ENCODE data around the gene MMP13. TPM values are rescaled to one million over a fixed set of nuclear protein-coding genes. Genes with fewer than 3 reads are reported as not detected.

Gene MMP13
- total and polyA plus RNA-seq, 2 experiments from 2014 or later: not detected

DNA sequence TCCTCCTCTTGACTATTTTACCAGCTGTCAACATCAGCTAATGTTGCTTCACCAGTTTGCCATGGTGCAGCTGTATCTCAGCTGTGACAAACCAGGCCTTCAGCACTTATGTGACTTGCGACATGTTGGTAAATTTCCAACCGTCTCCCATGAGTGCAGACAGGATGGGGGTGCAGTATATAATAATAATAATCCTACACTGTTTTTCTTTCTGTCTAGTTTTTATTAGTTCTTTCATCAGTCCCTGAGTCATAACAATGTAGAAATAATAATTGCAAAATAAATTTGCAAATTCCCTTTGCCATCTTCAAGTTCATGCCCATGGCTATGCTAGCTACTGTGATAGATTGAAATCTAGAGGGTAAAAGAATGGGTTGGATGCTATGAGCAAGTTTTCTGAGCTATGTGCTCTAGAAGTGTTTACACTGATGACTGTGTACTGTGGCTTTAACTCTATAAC is 4.9 kb downstream of the MMP13 start:
- DNase-seq: peak; percentile 47
- Histone ChIP-seq H3K4me2 (ENCODE audit: unreplicated experiment) (no peak overlapping the region), H3K27ac (no peak overlapping the region), H3K4me1 (ENCODE audit: insufficient read depth) (0 out of 2 replicates have a peak, but pooled peaks cover 3% of the 10 kb centered on the region), H3K36me3 (ENCODE audit: low read depth) (no peaks in the 10 kb centered on the region), H3K4me3 (no peak overlapping the region), H3K27me3 (replicated peaks; ENCODE audit: insufficient read depth) (no peaks in the 10 kb centered on the region), H3K9ac (no peak overlapping the region), H3K79me2 (ENCODE audit: insufficient read depth) (no peaks in the 10 kb centered on the region), H3F3A (ENCODE audit: insufficient read depth) (peaks cover 3% of the 10 kb centered on the region; the same call in 1 of the 2 replicates), H3K9me2 (ENCODE audit: insufficient read depth) (no peaks in the 10 kb centered on the region), H3K9me3 (ENCODE audit: low read depth) (no peaks in the 10 kb centered on the region), H2AFZ (no peak overlapping the region), H4K20me1 (ENCODE audit: insufficient read depth) (no peaks in the 10 kb centered on the region)
- in situ Hi-C loops (cut with MboI): no loop called here
- 27% methylated on average over 2 of the region's 2 CpGs for WGBS, 2 experiments (ENCODE audit: low coverage in 1 of 2, low lambda C conversion rate in 2 of 2, missing lambda C conversion rate in 2 of 2)
- TF ChIP-seq EZH2 (IDR thresholded peaks at IDR 0.05; ENCODE audit: insufficient read depth, poor library complexity, severe bottlenecking) (no peak), EZH2phosphoT487 (IDR thresholded peaks at IDR 0.05; ENCODE audit: insufficient read depth, low read depth) (no peak)

DNA sequence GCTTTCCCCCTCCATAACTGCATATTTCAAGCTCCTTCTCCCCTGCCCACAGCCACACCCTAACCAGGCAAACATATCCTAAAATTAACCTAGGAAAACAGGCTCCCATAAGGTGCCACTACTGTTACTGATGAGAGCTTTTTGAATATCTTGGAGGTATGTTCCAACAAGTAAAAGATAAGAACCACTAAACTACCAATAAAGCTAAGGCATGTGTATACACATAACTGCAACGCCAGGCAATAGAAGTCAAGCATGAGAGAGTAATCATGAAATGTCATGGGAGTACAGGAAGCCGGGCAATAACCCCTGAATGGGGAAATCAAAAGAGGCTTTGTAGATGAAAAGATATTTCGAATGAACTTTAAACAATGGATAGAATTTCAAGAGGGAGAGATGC is 9.3 kb downstream of the MMP13 start:
- TF ChIP-seq EZH2phosphoT487 (IDR thresholded peaks at IDR 0.05; ENCODE audit: insufficient read depth, low read depth): no peak
- TF ChIP-seq EZH2 (IDR thresholded peaks at IDR 0.05; ENCODE audit: insufficient read depth, poor library complexity, severe bottlenecking): no peak
- Histone ChIP-seq H2AFZ (no peak overlapping the region), H3K79me2 (ENCODE audit: insufficient read depth) (no peaks in the 10 kb centered on the region), H3K4me3 (no peak overlapping the region), H4K20me1 (ENCODE audit: insufficient read depth) (no peaks in the 10 kb centered on the region), H3K36me3 (ENCODE audit: low read depth) (no peaks in the 10 kb centered on the region), H3K27me3 (replicated peaks; ENCODE audit: insufficient read depth) (no peaks in the 10 kb centered on the region), H3K9me2 (ENCODE audit: insufficient read depth) (no peaks in the 10 kb centered on the region), H3K27ac (no peak overlapping the region), H3K9me3 (ENCODE audit: low read depth) (no peaks in the 10 kb centered on the region), H3K4me1 (ENCODE audit: insufficient read depth) (peaks cover 4% of the 10 kb centered on the region; the same call in 1 of the 2 replicates), H3K9ac (no peak overlapping the region), H3F3A (ENCODE audit: insufficient read depth) (peaks cover 3% of the 10 kb centered on the region; the same call in 1 of the 2 replicates), H3K4me2 (ENCODE audit: unreplicated experiment) (no peak overlapping the region)
- WGBS, 2 experiments (ENCODE audit: low coverage in 1 of 2, low lambda C conversion rate in 2 of 2, missing lambda C conversion rate in 2 of 2): 75 to 82% methylated on average over 3 of the region's 3 CpGs
- in situ Hi-C loops (cut with MboI): no loop called here
- no peak for DNase-seq

DNA sequence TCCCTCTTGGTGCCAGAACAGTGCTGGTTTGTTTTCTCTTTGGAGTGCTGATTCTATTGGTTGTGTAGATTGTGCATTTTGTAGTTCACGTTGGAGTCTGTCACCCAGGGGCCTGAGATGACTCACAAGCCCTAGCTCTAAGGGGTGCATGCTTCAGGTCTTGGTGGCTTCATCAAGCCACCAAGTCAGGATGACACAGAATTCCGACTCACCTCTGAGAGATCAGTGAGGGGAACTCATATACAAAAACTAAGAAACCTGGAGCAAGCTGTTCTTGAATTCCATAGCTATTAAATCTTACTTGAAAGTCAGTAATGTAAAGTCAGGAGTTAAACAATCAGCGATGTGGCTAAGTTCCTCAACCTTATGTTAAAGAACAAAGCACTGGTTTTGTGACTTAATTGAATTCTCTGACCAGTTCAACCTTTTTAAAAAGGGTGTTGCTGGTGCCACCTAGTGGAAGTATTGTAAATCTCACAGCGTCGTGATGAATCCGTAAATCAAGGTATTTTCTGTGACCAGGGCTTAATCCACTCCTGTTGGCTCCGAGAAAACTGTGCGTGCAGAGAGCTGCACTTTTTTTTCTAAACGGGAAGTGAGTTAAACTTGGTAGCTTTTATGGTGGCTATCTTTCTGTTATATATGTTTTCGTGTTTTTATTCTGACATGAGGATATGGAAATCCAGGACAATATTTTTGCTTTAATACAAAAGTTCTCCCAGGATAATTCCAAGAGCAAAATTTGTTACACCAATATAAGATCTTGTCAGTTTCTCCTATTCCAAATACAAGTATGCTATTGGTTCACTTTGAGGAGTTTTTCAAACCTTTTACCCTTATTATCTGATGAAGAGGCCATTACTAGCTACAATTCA is 14.6 kb downstream of the MMP13 start:
- in situ Hi-C loops (cut with MboI): no loop called here
- Histone ChIP-seq H4K20me1 (ENCODE audit: insufficient read depth) (no peaks in the 10 kb centered on the region), H3K4me1 (ENCODE audit: insufficient read depth) (peaks cover 3% of the 10 kb centered on the region; the same call in 1 of the 2 replicates), H3K9me2 (ENCODE audit: insufficient read depth) (no peaks in the 10 kb centered on the region), H3K79me2 (ENCODE audit: insufficient read depth) (no peaks in the 10 kb centered on the region), H3K4me3 (no peak overlapping the region), H3K4me2 (ENCODE audit: unreplicated experiment) (peak overlapping the region; percentile 45), H2AFZ (peak overlapping the region; percentile 11; the same call in 1 of the 2 replicates), H3K36me3 (ENCODE audit: low read depth) (no peaks in the 10 kb centered on the region), H3K27ac (no peak overlapping the region), H3K27me3 (replicated peaks; ENCODE audit: insufficient read depth) (no peaks in the 10 kb centered on the region), H3K9me3 (ENCODE audit: low read depth) (no peaks in the 10 kb centered on the region), H3K9ac (no peak overlapping the region), H3F3A (ENCODE audit: insufficient read depth) (no peaks in the 10 kb centered on the region)
- DNase-seq: peak; percentile 82
- WGBS, 2 experiments (ENCODE audit: low coverage in 1 of 2, low lambda C conversion rate in 2 of 2, missing lambda C conversion rate in 2 of 2): 9 to 12% methylated on average over 10 of the region's 10 CpGs
- no peak for TF ChIP-seq EZH2phosphoT487 (IDR thresholded peaks at IDR 0.05; ENCODE audit: insufficient read depth, low read depth)
- no peak for TF ChIP-seq EZH2 (IDR thresholded peaks at IDR 0.05; ENCODE audit: insufficient read depth, poor library complexity, severe bottlenecking)

DNA sequence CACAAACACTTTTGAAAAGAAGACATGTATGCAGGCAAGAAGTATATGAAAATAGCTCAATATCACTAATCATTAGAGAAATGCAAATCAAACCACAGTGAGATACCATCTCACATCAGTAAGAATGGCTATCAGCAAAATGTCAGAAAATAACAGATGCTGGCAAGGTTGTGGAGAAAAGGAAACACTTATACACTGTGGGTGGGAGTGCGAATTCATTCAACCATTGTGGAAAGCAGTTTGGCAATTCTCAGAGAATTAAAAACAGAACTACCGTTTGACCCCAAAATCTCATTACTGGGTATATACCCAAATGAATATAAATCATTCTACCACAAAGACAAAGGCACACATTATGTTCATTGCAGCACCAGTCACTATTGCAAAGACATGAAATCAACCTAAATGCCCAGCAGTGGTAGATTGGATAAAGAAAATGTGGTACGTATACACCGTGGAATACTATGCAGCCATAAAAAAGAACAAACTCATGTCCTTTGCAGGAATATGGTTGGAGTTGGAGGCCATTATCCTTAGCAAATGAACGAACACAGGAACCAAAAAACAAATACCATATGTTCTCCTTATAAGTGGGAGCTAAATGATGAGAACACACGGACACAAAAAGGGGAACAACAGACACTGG is 18.5 kb downstream of the MMP13 start:
- Histone ChIP-seq H3K4me3 (no peak overlapping the region), H3K27ac (no peak overlapping the region), H4K20me1 (ENCODE audit: insufficient read depth) (no peaks in the 10 kb centered on the region), H3K79me2 (ENCODE audit: insufficient read depth) (no peaks in the 10 kb centered on the region), H3K4me1 (ENCODE audit: insufficient read depth) (peaks cover 6% of the 10 kb centered on the region), H3K9me2 (ENCODE audit: insufficient read depth) (no peaks in the 10 kb centered on the region), H3K9ac (no peak overlapping the region), H3K4me2 (ENCODE audit: unreplicated experiment) (no peak overlapping the region), H2AFZ (no peak overlapping the region), H3K9me3 (ENCODE audit: low read depth) (no peaks in the 10 kb centered on the region), H3F3A (ENCODE audit: insufficient read depth) (no peaks in the 10 kb centered on the region), H3K36me3 (ENCODE audit: low read depth) (no peaks in the 10 kb centered on the region), H3K27me3 (replicated peaks; ENCODE audit: insufficient read depth) (no peaks in the 10 kb centered on the region)
- TF ChIP-seq EZH2phosphoT487 (IDR thresholded peaks at IDR 0.05; ENCODE audit: insufficient read depth, low read depth) (no peak), EZH2 (IDR thresholded peaks at IDR 0.05; ENCODE audit: insufficient read depth, poor library complexity, severe bottlenecking) (no peak)
- DNase-seq: no peak
- 81 to 86% methylated on average over 6 of the region's 6 CpGs for WGBS, 2 experiments (ENCODE audit: low coverage in 1 of 2, low lambda C conversion rate in 2 of 2, missing lambda C conversion rate in 2 of 2)
- in situ Hi-C loops (cut with MboI): loop anchor here (10.0 kb wide), 2 partner anchors 112 to 202 kb away; no protein-coding TSS in a partner anchor

Data from GM23248 (cell line).